ENCODE data around the gene CCT5. TPM values are rescaled to one million over a fixed set of nuclear protein-coding genes. Genes with fewer than 3 reads are reported as not detected.
"Not testable (repeated sequence)": the region's sequence is repeated elsewhere in the genome, so short reads cannot be mapped to it uniquely, and the experiment has no call there.

Gene CCT5
- total RNA-seq, 1 experiment from 2014 or later = 1,344 TPM

DNA sequence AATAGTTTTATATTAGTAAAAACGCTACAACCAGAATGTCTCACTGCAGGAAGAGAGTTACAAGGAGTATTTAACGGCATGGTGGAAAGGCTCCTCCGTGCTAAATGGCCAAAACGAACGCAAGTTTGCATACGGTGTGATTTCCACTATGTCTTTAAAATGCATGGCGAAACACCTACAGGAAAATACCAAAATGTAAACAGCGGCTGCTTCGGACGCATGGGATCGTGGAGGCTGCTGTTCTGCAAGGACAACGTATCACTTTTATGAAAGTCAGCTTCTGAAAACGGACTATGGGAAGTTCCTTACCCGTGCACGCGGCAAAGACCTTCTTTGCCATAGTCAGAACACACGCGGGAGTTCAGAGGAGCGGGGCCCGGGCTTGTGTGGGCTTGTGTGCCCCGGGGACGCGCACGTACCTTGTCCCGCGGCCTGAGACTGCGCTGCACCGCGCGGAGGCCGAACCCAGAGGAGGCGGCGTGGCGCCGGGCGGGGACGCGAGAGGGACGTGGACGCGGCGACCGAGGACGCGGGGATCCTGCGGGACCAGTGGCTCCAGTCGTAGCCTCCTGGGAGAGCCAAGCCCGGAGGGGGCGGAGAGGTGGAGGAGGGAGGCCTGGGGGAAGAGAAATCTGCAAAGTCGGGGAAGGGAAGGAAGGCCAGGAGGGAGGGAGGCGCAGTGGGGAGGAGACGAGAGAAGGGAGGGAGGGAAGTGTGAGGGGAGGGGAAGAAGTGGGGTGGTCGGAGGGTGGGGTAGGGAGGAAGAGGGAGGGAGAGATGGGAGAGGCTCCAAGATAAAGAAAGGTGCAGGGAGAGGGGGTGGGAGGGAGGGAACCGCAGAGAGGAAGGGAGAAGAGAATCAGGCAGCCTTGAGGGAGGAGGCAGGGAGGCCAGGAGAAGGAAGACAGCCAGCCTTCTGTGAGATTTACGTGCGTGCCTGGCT lies 57.4 kb downstream of the CCT5 start, which contains the start of gene CMBL:
Gene CMBL, minus strand, starts transcription at position 697 of the 943 bp plus-strand sequence. CDS start 17,140 bp downstream, outside the sequence.
- in situ Hi-C loops (cut with HindIII; ENCODE audit: low pct_unique_long_range_greater_than_20kb, low sequenced_read_pairs) = no loop called here
- no peak for DNase-seq (ENCODE audit: low read depth, low spot score)

DNA sequence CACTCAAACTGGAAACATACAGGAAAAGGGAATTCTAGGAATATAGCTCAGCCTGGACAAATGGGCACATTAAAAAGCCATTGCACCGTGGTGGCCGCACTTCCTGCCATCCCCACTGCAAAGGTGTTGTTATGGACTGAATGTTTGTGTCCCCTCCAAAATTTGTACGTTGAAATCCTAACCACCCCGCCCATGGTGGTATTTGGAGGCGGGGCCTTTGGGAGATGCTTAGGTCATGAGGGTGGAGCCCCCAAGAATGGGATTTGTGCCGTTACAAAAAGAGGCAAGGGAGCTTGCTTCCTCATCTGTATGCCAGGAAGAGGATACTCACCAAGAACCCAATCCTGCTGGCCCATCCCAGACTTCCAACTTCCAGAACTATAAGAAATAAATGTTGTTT lies 58.8 kb downstream of the CCT5 start:
- no peak for DNase-seq (ENCODE audit: low read depth, low spot score)
- in situ Hi-C loops (cut with HindIII; ENCODE audit: low pct_unique_long_range_greater_than_20kb, low sequenced_read_pairs) = no loop called here

DNA sequence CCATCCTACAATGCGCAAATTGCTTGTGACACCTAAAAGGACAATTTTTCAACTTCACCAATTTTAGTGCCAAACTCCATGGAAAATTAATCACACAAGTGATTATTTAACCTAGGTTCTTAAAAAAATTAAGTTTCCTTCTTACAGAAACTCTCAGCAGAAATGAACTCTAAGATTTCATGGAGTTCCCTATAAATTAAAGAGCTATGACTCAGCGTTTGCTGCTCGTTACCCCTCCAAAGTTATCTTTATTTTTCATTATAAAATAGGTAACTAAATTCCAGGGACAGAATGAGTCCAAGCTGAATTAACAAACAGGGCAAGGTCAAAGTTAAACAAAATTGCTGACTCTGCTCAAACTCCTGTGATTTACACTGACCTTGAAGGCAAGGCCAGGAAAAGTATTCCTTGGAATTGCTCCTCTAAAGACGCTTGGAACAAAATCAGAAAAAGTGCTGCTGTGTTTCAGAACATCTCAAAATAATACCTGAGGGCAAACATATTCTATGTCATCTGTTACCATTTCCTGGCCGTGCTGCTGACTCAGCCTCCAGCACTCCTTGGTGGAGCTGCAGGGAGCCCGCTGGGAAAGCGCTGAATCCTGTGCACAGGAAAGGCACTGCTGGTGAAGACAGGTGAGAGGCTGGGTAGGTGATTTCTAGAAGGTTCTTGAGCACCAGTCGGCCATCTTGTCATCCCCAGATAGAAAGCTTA lies 60.1 kb downstream of the CCT5 start:
- in situ Hi-C loops (cut with HindIII; ENCODE audit: low pct_unique_long_range_greater_than_20kb, low sequenced_read_pairs) = no loop called here
- peak; percentile 54 for DNase-seq (ENCODE audit: low read depth, low spot score)

DNA sequence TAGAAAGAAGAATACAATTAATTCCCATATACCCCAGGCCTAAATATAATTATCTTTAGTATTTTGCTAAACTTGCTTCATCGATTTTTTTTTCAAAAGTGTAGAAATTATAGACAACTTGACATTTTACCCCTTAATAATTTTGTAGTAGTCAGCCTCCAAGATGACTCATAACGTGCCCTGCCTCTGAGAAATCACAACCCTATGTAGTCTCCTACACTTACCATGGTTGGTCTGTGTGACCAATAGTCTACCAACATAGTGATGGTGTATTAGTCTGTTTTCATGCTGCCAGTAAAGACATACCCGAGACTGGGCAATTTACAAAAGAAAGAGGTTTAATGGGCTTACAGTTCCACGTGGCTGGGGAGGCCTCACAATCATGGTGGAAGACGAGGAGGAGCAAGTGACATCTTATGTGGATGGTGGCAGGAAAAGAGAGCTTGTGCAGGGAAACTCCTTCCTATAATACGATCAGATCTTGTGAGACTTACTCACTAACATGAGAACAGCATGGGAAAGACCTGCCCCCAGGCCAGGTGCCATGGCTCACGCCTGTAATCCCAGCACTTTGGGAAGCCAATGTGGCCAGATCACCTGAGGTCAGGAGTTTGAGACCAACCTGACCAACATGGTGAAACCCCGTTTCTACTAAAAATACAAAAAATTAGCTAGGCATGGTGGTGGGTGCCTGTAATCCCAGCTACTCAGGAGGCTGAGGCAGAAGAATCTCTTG lies 60.9 kb downstream of the CCT5 start:
- DNase-seq (ENCODE audit: low read depth, low spot score); in situ Hi-C loops (cut with HindIII; ENCODE audit: low pct_unique_long_range_greater_than_20kb, low sequenced_read_pairs): not testable (repeated sequence)

DNA sequence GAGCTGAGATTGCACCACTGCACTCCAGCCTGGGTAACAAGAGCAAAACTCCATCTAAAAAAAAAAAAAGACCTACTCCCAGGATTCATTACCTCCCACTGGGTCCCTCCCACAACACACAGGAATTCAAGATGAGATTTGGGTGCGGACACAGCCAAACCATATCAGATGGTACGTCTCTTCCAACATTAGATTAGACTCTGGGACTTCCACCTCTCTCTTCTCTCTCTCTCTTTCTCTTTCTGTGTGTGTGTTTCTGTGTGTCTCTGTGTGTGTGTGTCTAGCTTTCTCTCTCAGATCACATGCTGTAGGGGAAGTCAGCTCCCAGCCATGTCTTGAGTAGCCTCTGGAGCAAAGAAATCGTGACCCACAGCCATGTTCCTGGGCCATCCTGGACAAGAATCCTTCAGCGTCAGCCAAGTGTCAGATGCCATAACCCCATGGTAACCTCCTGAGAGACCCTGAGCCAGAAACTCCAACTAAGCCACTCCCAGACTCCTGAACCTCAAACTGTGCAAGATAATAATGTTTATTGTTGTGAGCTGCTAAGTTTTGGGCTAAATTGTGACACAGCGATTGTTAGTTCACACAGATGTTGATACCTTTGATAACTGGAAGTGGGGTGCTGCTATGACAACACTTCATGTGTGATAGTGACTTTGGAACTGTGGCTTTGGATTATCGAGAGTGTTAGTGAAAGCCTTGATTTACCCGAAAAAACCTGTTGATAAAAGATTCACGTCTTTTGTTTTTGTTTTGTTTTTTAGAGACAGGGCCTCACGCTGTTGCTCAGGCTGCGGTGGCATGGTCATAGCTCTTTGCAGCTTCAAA lies 61.7 kb downstream of the CCT5 start:
- in situ Hi-C loops (cut with HindIII; ENCODE audit: low pct_unique_long_range_greater_than_20kb, low sequenced_read_pairs) = no loop called here
- DNase-seq (ENCODE audit: low read depth, low spot score) = no peak

DNA sequence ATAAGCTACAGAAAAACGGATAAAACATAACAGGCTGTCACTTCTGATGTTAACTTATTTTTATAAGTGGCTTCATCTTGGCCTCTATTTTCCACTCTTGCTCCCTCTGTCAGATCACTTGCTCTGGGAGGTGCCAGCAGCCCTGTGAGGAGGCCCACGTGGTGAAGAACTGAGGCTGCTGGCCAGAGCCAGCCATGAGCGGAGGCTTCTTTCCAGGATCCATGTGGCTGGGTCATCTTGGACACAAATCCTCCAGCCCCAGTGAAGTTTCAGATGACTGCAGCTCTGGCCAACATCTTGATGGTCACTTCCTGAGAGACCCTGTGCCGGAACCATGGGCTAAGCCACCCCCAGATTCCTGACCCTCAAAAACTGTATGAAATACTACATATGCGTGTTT lies 65.1 kb downstream of the CCT5 start:
- in situ Hi-C loops (cut with HindIII; ENCODE audit: low pct_unique_long_range_greater_than_20kb, low sequenced_read_pairs) = no loop called here
- no peak for DNase-seq (ENCODE audit: low read depth, low spot score)

Small RNA genes lying within 50 kb of the gene (small RNA-seq; reads per million reads assigned to genes)
- 0 reads per million in 2 experiments for gene RF00019

Other genes starting within 250 kb of the CCT5 start
- 33.8 and 40.7 TPM in 2 replicates for gene ATPSCKMT, start 392 bp upstream of the CCT5 start, total RNA-seq (2014; rRNA removed; shearing (Covaris generic))
- gene CMBL, start 57.6 kb downstream of the CCT5 start, total RNA-seq (2014; rRNA removed; shearing (Covaris generic)) = not detected in 2 replicates
- 73.0 and 75.8 TPM in 2 replicates for gene MARCHF6, start 103.4 kb downstream of the CCT5 start, total RNA-seq (2014; rRNA removed; shearing (Covaris generic))
- gene ROPN1L, start 191.6 kb downstream of the CCT5 start, total RNA-seq (2014; rRNA removed; shearing (Covaris generic)) = 0.83 and 1.2 TPM in 2 replicates